Fibroblast of lung (primary cell): ENCODE results near the gene ELP2. TPM values are rescaled to one million over a fixed set of nuclear protein-coding genes. Genes with fewer than 3 reads are reported as not detected.
A peak's percentile ranks its signal among the peaks of the same experiment; 100 is the strongest.
"Not testable (repeated sequence)": the region's sequence is repeated elsewhere in the genome, so short reads cannot be mapped to it uniquely, and the experiment has no call there.

Experiments used
- DNase-seq, 2 donors: peaks; one replicate each; pipeline versions ENCODE4 v3.0.0 to v3.0.0-alpha.2; 2010; ENCODE audit warnings: low read depth in 2 of 2
- H2AFZ ChIP-seq: 2 replicates; pipeline ENCODE4 v1.5.1; 2012; ENCODE audit warnings: low read length, control low read depth, inconsistent platforms
- H3K27ac ChIP-seq: 2 replicates; pipeline ENCODE4 v1.5.1; 2011; ENCODE audit warnings: low read length, control low read depth; ENCODE audit not compliant: insufficient read depth
- H3K27me3 ChIP-seq: 2 replicates; pipeline ENCODE4 v1.5.1; 2011; ENCODE audit warnings: mild to moderate bottlenecking, low read length; ENCODE audit not compliant: control insufficient read depth, insufficient read depth
- H3K36me3 ChIP-seq: 2 replicates; pipeline ENCODE4 v1.5.1; 2011; ENCODE audit warnings: low read length; ENCODE audit not compliant: control insufficient read depth, insufficient read depth
- H3K4me1 ChIP-seq: 2 replicates; pipeline ENCODE4 v1.5.1; 2011; ENCODE audit warnings: low read length; ENCODE audit not compliant: control insufficient read depth, insufficient read depth; ENCODE audit errors: extremely low read depth
- H3K4me2 ChIP-seq: 2 replicates; pipeline ENCODE4 v1.5.1; 2011; ENCODE audit warnings: low read length, control low read depth; ENCODE audit not compliant: insufficient read depth; ENCODE audit errors: extremely low read depth
- H3K4me3 ChIP-seq, 4 experiments: fragments of 200-600 bp in 1 of 4; sonication (generic) in 1 of 4; replicated peaks in 1 of 4; 2 replicates each; pipeline ENCODE4 v1.5.1; 2011 to 2016; ENCODE audit warnings: low read length in 4 of 4, low read depth in 3 of 4, mild to moderate bottlenecking in 3 of 4, control low read depth in 2 of 4, inconsistent platforms in 1 of 4, mixed read lengths in 1 of 4; ENCODE audit not compliant: insufficient read depth in 1 of 4; ENCODE audit errors: control extremely low read depth in 1 of 4
- H3K79me2 ChIP-seq: 2 replicates; pipeline ENCODE4 v1.5.1; 2012; ENCODE audit warnings: mild to moderate bottlenecking, low read length, inconsistent platforms; ENCODE audit not compliant: control insufficient read depth, insufficient read depth
- H3K9ac ChIP-seq: 2 replicates; pipeline ENCODE4 v1.5.1; 2011; ENCODE audit warnings: mild to moderate bottlenecking, low read length, control low read depth; ENCODE audit not compliant: insufficient read depth
- H3K9me3 ChIP-seq: 2 replicates; pipeline ENCODE4 v1.5.1; 2012; ENCODE audit warnings: low read depth, low read length; ENCODE audit not compliant: control insufficient read depth, insufficient read depth
- H4K20me1 ChIP-seq: 2 replicates; pipeline ENCODE4 v1.5.1; 2011; ENCODE audit warnings: low read length; ENCODE audit not compliant: control insufficient read depth, insufficient read depth; ENCODE audit errors: extremely low read depth
- EZH2 ChIP-seq: IDR thresholded peaks from 2 replicates; pipeline ENCODE4 v1.5.1; 2012; ENCODE audit warnings: low read length, control low read depth, mild to moderate bottlenecking; ENCODE audit errors: missing control alignments
- polyA minus RNA-seq: library from RNA; depleted of rRNA, polyadenylated mRNA; stranded (reverse); fragments of >200 nt; gene quantifications from 2 replicates; pipeline ENCODE4 v1.2.3, GENCODE V29; 2011; ENCODE audit warnings: low replicate concordance
- polyA plus RNA-seq, 2 donors: library from polyadenylated mRNA; depleted of rRNA in 1 of 2; stranded (reverse) in 1 of 2; unstranded in 1 of 2; fragments of >200 nt; gene quantifications; 2 replicates each; pipeline ENCODE4 v1.2.1, GENCODE V29; 2011 to 2012; ENCODE audit warnings: missing spikeins in 1 of 2
- total RNA-seq: library from RNA; depleted of rRNA; stranded (reverse); fragments of >200 nt; gene quantifications from 2 replicates; pipeline ENCODE4 v1.2.1, GENCODE V29; 2014
- TF ChIP-seq, protein P1 (sequence below), 2 donors: IDR thresholded peaks in 1 of 2; conservative IDR thresholded peaks in 1 of 2; 1 replicate in 1 of 2; 2 replicates in 1 of 2; pipeline ENCODE4 v1.5.1; 2011 to 2012; ENCODE audit warnings: low read length in 2 of 2, control low read depth in 1 of 2, inconsistent platforms in 1 of 2, low read depth in 1 of 2, mild to moderate bottlenecking in 1 of 2

ELP2 gene, protein sequence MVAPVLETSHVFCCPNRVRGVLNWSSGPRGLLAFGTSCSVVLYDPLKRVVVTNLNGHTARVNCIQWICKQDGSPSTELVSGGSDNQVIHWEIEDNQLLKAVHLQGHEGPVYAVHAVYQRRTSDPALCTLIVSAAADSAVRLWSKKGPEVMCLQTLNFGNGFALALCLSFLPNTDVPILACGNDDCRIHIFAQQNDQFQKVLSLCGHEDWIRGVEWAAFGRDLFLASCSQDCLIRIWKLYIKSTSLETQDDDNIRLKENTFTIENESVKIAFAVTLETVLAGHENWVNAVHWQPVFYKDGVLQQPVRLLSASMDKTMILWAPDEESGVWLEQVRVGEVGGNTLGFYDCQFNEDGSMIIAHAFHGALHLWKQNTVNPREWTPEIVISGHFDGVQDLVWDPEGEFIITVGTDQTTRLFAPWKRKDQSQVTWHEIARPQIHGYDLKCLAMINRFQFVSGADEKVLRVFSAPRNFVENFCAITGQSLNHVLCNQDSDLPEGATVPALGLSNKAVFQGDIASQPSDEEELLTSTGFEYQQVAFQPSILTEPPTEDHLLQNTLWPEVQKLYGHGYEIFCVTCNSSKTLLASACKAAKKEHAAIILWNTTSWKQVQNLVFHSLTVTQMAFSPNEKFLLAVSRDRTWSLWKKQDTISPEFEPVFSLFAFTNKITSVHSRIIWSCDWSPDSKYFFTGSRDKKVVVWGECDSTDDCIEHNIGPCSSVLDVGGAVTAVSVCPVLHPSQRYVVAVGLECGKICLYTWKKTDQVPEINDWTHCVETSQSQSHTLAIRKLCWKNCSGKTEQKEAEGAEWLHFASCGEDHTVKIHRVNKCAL
- 135 and 309 TPM in 2 replicates for total RNA-seq
- polyA plus RNA-seq = 72.4 and 96.6 TPM in 2 replicates
- polyA plus RNA-seq (2012) = 73.0 and 76.0 TPM in 2 replicates
- polyA minus RNA-seq = 100 and 185 TPM in 2 replicates

DNA sequence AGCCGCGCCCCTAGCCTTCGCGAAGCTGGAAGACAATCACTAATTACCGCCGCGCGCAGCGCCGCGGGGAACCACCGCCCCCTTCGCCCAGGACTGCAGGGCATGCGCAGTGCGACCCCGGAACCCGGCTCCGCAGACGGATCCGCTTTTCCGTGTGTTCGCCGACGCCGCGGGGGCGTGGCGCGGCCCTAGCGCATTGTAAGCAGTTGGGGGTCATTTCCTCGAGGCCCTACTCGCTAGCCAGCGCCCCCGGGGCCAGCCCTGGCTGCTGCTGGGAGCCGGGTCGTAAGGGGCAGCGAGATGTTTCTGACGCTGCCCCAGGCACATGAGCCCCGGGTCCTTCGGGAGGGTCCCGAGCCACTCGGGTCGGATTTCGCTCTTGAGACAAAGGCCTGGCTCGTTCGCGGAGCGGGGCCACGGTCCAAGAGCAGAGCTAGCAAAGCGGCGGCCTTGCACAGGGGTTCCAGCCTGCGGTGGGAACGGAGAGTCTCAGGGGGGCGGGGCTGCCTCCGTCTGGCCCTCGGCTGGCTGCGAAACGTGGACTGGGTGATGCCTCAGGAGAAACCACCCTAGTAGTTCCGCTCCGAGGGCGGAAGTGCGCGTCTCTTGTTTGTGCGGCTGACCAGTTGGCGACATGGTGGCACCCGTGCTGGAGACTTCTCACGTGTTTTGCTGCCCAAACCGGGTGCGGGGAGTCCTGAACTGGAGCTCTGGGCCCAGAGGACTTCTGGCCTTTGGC lies at the start of gene ELP2, which contains the start of gene SLC39A6:
ELP2 (plus strand) TSS at position 600 of the 739 bp plus-strand sequence; CDS start at position 635, 35 bp downstream.
SLC39A6 (minus strand) TSS at position 41 of the 739 bp plus-strand sequence. CDS start 2,333 bp downstream, outside the sequence.
- DNase-seq = peak; percentile 94 to 96
- H2AFZ ChIP-seq = peak within 1 kb of the TSS; percentile 82
- peak within 1 kb of the TSS; percentile 91 for H3K4me2 ChIP-seq
- no peaks in the 10 kb centered on the region for H4K20me1 ChIP-seq
- H3K27ac ChIP-seq = peak within 1 kb of the TSS; percentile 92
- peaks cover 48% of the 10 kb centered on the region for H3K79me2 ChIP-seq
- H3K27me3 ChIP-seq = no peaks in the 10 kb centered on the region
- TF ChIP-seq, protein P1, sequence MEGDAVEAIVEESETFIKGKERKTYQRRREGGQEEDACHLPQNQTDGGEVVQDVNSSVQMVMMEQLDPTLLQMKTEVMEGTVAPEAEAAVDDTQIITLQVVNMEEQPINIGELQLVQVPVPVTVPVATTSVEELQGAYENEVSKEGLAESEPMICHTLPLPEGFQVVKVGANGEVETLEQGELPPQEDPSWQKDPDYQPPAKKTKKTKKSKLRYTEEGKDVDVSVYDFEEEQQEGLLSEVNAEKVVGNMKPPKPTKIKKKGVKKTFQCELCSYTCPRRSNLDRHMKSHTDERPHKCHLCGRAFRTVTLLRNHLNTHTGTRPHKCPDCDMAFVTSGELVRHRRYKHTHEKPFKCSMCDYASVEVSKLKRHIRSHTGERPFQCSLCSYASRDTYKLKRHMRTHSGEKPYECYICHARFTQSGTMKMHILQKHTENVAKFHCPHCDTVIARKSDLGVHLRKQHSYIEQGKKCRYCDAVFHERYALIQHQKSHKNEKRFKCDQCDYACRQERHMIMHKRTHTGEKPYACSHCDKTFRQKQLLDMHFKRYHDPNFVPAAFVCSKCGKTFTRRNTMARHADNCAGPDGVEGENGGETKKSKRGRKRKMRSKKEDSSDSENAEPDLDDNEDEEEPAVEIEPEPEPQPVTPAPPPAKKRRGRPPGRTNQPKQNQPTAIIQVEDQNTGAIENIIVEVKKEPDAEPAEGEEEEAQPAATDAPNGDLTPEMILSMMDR (conservative IDR thresholded peaks at IDR 0.05 in 1 of 2, IDR thresholded peaks at IDR 0.05 in 1 of 2; ENCODE audit: low read depth in 1 of 2, low read length in 2 of 2) = no peak
- TF ChIP-seq EZH2 = no peak
- peak within 1 kb of the TSS; percentile 92 for H3K9ac ChIP-seq
- peak within 1 kb of the TSS; percentile 65 to 95 (median 83) for H3K4me3 ChIP-seq
- no peaks in the 10 kb centered on the region for H3K9me3 ChIP-seq
- peaks cover 3% of the 10 kb centered on the region for H3K36me3 ChIP-seq
- H3K4me1 ChIP-seq = no peaks in the 10 kb centered on the region

DNA sequence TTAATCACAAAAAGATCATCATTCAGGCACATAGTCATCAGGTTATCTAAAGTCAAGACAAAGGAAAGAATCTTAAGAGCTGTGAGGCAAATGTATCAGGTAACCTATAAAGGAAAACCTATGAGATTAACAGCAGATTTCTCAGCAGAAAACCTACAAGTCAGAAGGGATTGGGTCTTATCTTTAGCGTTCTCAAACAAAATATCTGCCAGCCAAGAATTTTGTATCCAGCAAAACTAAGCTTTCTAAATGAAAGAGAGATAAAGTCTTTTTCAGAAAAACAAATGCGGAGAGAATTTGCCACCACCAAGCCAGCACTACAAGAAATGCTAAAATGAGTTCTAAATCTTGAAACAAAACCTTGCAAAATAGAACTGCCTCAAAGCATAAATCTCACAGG lies 48.6 kb upstream of the ELP2 start:
- not testable (repeated sequence) for H3K9ac ChIP-seq, H3K4me3 ChIP-seq, H3K36me3 ChIP-seq, H4K20me1 ChIP-seq, DNase-seq, H3K27me3 ChIP-seq, H3K27ac ChIP-seq, H2AFZ ChIP-seq, H3K4me1 ChIP-seq, H3K9me3 ChIP-seq, H3K4me2 ChIP-seq, H3K79me2 ChIP-seq

DNA sequence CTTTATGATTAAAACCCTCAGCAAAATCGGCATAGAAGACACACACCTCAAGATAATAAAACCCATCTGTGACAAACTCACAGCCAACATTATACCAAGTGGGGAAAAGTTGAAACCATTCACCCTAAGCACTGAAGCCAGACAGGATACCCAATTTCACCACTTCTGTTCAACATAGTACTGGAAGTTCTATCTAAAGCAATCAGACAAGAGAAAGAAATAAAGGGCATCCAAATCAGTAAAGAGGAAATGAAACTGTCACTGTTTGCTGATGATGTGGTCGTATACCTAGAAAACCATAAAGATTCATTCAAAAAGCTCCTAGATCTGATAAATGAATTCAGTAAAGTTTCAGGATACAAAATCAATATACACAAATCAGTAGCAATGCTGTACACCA lies 46.0 kb upstream of the ELP2 start:
- H3K9me3 ChIP-seq = no peaks in the 10 kb centered on the region
- no peak overlapping the region for H3K9ac ChIP-seq
- H3K4me2 ChIP-seq = no peak overlapping the region
- no peaks in the 10 kb centered on the region for H3K36me3 ChIP-seq
- H3K79me2 ChIP-seq = no peaks in the 10 kb centered on the region
- H3K4me1 ChIP-seq = no peaks in the 10 kb centered on the region
- no peaks in the 10 kb centered on the region for H3K27me3 ChIP-seq
- no peaks in the 10 kb centered on the region for H4K20me1 ChIP-seq
- H3K4me3 ChIP-seq = no peak overlapping the region
- no peak for TF ChIP-seq EZH2
- TF ChIP-seq, protein P1 (conservative IDR thresholded peaks at IDR 0.05 in 1 of 2, IDR thresholded peaks at IDR 0.05 in 1 of 2; ENCODE audit: low read depth in 1 of 2, low read length in 2 of 2) = no peak
- H2AFZ ChIP-seq = no peak overlapping the region
- DNase-seq = no peak
- no peak overlapping the region for H3K27ac ChIP-seq
